8988T (cell line): Measurements from ENCODE around the gene GSTM1.
A peak's percentile ranks its signal among the peaks of the same experiment; 100 is the strongest.
"Not testable (repeated sequence)": the region's sequence is repeated elsewhere in the genome, so short reads cannot be mapped to it uniquely, and the experiment has no call there.

Source experiments
- DNase-seq: peaks from one replicate; pipeline ENCODE4 v3.0.0; 2011

GSTM1 gene

GRCh38 chr1:109705411-109705810 lies 17.8 kb downstream of the GSTM1 start:
- DNase-seq = no peak

- not testable (repeated sequence) for DNase-seq
These were observed 21.3 kb downstream of the GSTM1 start for GRCh38 chr1:109708949-109709348.

GRCh38 chr1:109709822-109710221 lies 22.2 kb downstream of the GSTM1 start:
- not testable (repeated sequence) for DNase-seq

GRCh38 chr1:109711593-109712320 lies 24.1 kb downstream of the GSTM1 start, which contains the start of gene GSTM5:
GSTM5 (plus strand) TSS chr1:109712251; CDS start chr1:109712313, 62 bp downstream.
- not testable (repeated sequence) for DNase-seq

DNA sequence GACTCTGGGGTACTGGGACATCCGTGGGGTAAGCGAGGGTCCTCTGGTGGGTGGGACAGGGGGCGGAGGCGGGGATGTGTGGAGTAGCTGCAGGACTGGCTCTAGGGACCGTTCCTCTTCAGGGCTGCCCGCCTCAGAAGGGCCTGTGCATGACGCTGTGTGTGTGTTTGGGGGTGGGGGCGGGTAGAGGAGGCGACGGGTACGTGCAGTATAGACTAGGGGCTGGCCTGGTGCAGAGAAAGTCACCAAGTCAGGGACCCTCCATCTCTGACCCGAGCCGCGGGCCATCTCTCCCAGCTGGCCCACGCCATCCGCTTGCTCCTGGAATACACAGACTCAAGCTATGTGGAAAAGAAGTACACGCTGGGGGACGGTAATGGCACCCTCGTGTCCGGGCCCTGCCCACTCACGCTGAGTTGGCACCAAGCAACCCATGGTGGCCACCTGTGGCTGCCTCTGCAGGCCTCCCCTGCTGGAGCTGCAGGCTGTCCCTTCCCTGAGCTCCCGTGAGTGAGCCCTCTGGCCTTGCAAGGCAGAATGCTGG lies 24.8 kb downstream of the GSTM1 start:
- no peak for DNase-seq

- no peak for DNase-seq
These were observed 26.0 kb downstream of the GSTM1 start for GRCh38 chr1:109713636-109714035.

- DNase-seq = no peak
These were observed 27.2 kb downstream of the GSTM1 start for GRCh38 chr1:109714661-109715372.

GRCh38 chr1:109716121-109716520 lies 28.5 kb downstream of the GSTM1 start:
- DNase-seq = no peak

- DNase-seq = no peak
These were observed 29.0 kb downstream of the GSTM1 start for GRCh38 chr1:109716570-109717090.

- DNase-seq = no peak
These were observed 30.1 kb downstream of the GSTM1 start for GRCh38 chr1:109717729-109718128.

DNA sequence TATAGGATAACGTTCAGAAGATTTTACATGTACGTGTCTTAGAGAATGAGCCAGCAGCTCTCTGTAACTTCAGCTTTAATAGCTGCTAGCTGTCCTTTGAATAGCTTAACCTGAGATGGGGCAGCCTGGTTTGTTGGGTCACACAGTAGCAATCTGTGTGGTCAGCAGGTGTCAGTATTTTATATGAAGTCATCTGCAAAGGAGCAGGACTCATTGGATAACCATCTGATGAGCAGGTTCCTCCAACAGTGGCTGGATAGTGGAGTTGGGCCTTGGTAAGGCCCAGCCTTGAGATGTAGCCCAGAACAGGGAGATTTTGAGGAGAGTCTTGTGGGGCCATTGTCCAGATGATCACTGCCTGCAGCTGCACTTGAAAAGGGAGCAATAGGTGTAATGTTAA lies 30.9 kb downstream of the GSTM1 start:
- DNase-seq = peak; percentile 41

DNA sequence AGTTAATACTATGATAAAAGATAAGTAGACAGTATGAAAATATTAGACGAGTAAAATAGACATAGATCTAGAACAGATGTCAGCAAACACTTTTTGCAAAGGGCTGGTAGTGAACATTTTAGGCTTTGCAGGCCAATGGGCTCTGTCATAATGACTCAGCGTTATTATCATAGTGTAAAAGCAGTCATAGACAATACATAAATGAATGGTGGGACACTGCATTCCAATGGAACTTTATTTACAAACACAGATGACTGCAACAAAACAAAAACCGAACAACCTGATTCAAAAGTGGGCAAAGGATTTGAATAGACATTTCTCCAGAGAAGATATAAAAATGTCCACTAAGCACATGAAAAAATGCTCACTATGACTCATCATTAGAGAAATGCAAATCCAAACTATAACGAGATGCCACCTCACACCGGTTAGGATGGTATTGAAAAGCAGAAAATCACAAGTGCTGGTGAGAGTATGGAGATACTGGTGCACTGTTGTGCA lies 31.8 kb downstream of the GSTM1 start:
- DNase-seq = no peak

DNA sequence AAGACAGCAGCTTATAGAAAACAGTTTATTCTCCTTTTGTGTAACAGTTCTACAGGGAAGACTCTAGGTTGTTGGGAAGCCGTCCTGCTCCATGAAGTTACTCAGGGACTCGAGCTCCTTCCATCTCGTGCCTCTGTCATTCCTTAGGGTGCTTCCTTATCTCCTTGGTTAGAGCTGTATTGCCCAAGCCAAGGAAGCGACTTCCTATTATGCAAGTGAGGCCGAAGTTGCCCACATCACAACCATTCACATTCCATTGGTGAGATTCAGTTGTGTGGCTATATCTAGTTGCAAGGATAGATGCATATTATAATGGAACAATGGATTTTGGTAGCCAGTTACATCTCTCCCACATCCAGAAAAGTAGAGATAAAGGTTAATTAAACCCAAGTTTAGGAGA lies 33.4 kb downstream of the GSTM1 start:
- no peak for DNase-seq

- no peak for DNase-seq
These were observed 34.4 kb downstream of the GSTM1 start for GRCh38 chr1:109721971-109722370.

- DNase-seq = no peak
These were observed 35.5 kb downstream of the GSTM1 start for GRCh38 chr1:109722908-109723691.

GRCh38 chr1:109724933-109725332 lies 37.3 kb downstream of the GSTM1 start:
- no peak for DNase-seq

GRCh38 chr1:109725510-109725909 lies 37.9 kb downstream of the GSTM1 start:
- no peak for DNase-seq

GRCh38 chr1:109726007-109726406 lies 38.4 kb downstream of the GSTM1 start:
- DNase-seq = no peak

DNA sequence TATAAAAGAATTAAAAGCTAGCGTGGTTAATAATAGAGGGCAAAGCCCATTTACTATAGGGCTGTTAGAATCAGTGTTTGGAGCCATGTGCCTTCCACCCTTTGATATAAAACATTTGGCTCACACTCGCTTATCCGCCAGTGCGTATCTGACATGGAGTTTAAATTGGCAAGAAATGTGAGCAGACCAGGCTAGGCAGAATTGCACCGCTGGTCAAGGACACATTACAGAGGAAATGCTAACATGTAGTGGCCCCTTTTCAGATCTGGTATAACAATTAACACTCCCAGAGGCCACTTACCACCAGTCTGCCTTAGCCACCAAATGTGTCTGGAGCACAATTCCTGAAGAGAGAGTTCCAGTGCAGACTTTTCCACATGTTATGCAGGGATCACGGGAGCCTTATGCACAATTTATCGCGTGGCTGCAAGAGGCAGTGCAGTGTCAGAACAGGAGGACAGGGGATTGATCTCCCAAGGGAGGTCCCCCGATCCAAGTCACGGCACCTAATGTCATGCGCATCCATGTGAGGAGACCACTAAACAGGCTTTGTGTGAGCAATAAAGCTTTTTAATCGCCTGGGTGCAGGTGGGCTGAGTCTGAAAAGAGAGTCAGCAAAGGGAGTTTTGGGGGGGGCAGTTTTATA lies 39.2 kb downstream of the GSTM1 start:
- DNase-seq = no peak

DNA sequence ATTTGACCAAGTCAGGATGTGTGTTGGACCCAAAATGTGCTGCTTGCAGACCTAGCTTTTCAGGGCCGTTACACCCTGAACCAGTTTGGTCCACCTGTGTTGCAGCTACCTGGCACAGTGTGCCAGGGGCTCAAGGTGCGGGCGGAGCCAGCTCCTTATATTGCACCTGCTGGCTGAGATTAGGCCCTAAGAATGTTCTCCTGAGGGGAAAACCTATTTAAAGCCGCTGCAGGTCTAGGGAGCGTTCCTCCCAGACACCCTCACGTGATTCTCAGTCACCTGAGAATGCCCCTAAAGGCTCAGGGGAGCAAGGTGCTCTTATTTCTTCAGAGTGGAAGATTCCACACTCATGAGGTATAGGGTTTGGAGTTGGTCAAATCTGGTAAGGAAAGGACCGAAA lies 41.3 kb downstream of the GSTM1 start:
- DNase-seq = no peak

DNA sequence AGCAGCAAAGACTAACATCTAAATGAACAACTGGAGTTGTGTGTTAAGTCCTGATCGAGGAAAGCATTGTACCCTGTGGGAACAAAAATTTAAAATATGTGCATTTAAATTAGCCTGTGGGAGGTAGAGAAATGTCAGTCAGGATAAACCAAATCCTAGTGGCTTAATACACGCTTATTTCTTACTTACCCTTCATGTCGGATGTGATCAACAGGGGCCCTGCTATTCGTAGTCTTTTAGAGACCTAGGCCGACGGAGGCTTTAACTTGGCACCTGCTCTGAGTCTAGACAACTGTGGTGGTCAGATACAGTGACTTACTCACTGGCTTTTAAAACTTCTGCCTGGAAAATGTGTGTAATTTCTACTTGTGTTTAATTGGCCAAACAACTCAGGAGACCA lies 43.0 kb downstream of the GSTM1 start:
- DNase-seq = no peak

- DNase-seq = no peak
These were observed 44.8 kb downstream of the GSTM1 start for GRCh38 chr1:109732390-109732881.
